Measurements from ENCODE around the gene ATP2B2. TPM values are rescaled to one million over a fixed set of nuclear protein-coding genes. Genes with fewer than 3 reads are reported as not detected.

Gene ATP2B2
- total RNA-seq, 1 donor from 2014 or later: not detected

- no peak for DNase-seq (ENCODE audit: low spot score)
- TF ChIP-seq, protein P1, sequence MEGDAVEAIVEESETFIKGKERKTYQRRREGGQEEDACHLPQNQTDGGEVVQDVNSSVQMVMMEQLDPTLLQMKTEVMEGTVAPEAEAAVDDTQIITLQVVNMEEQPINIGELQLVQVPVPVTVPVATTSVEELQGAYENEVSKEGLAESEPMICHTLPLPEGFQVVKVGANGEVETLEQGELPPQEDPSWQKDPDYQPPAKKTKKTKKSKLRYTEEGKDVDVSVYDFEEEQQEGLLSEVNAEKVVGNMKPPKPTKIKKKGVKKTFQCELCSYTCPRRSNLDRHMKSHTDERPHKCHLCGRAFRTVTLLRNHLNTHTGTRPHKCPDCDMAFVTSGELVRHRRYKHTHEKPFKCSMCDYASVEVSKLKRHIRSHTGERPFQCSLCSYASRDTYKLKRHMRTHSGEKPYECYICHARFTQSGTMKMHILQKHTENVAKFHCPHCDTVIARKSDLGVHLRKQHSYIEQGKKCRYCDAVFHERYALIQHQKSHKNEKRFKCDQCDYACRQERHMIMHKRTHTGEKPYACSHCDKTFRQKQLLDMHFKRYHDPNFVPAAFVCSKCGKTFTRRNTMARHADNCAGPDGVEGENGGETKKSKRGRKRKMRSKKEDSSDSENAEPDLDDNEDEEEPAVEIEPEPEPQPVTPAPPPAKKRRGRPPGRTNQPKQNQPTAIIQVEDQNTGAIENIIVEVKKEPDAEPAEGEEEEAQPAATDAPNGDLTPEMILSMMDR (IDR thresholded peaks at IDR 0.05): no peak
- Histone ChIP-seq H3F3A (ENCODE audit: low read depth) (no peaks in the 10 kb centered on the region), H3K36me3 (no peaks in the 10 kb centered on the region), H3K9ac (no peak overlapping the region), H3K9me3 (ENCODE audit: low read depth) (no peaks in the 10 kb centered on the region), H2AFZ (replicated peaks) (peak overlapping the region; percentile 82), H3K4me2 (peak overlapping the region; percentile 38), H3K27me3 (peaks cover under 1% of the 10 kb centered on the region), H3K4me1 (peaks cover 12% of the 10 kb centered on the region), H3K27ac (no peak overlapping the region), H4K20me1 (ENCODE audit: low read depth) (no peaks in the 10 kb centered on the region), H3K4me3 (no peak overlapping the region), H3K79me2 (ENCODE audit: low read depth) (no peaks in the 10 kb centered on the region)
- Mint-ChIP-seq H3K9me3 (no peaks in the 10 kb centered on the region), H3K4me1 (peaks cover 3% of the 10 kb centered on the region), H3K36me3 (no peaks in the 10 kb centered on the region), H3K27me3 (ENCODE audit: insufficient read depth, low read depth) (no peaks in the 10 kb centered on the region), H3K27ac (no peak overlapping the region), H3K4me3 (no peak overlapping the region)
These were observed 25.6 kb upstream of the ATP2B2 start for GRCh38 chr3:10531031-10531430.

DNA sequence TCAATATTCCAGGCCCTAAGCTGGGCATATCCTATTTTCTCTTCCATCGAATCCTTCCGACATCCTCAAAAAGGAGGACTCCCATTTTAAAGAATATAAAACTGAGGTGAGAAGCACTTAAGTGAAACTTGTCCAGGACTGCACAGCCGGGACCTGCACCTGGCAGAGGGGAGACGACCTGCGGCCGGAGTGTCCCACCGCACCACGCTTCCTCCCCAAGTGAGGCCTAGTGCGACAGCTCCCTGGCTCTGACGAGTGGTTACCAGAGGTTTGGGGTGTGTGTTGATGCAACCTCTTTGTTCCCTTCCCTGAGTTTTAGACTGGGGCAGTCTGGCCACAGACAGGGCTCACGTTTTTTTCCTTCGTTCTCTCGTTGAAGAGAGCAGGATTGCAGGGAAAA lies 24.9 kb upstream of the ATP2B2 start:
- no peaks in the 10 kb centered on the region for H4K20me1 ChIP-seq (ENCODE audit: low read depth)
- H3K9me3 Mint-ChIP-seq: no peaks in the 10 kb centered on the region
- no peaks in the 10 kb centered on the region for H3K36me3 Mint-ChIP-seq
- peak overlapping the region; percentile 82 for H2AFZ ChIP-seq (replicated peaks)
- H3K4me3 Mint-ChIP-seq: no peak overlapping the region
- peak overlapping the region; percentile 38 for H3K4me2 ChIP-seq
- peaks cover 12% of the 10 kb centered on the region for H3K4me1 ChIP-seq
- TF ChIP-seq EZH2phosphoT487 (IDR thresholded peaks at IDR 0.05) (no peak), EZH2 (IDR thresholded peaks at IDR 0.05) (no peak)
- TF ChIP-seq, protein P1 (IDR thresholded peaks at IDR 0.05): no peak
- no peaks in the 10 kb centered on the region for H3F3A ChIP-seq (ENCODE audit: low read depth)
- no peak overlapping the region for H3K27ac Mint-ChIP-seq
- H3K27ac ChIP-seq: no peak overlapping the region
- no peak overlapping the region for H3K4me3 ChIP-seq
- peaks cover 6% of the 10 kb centered on the region for H3K27me3 ChIP-seq
- peaks cover 3% of the 10 kb centered on the region for H3K4me1 Mint-ChIP-seq
- H3K9me3 ChIP-seq (ENCODE audit: low read depth): no peaks in the 10 kb centered on the region
- no peak overlapping the region for H3K9ac ChIP-seq
- no peaks in the 10 kb centered on the region for H3K79me2 ChIP-seq (ENCODE audit: low read depth)
- H3K27me3 Mint-ChIP-seq (ENCODE audit: insufficient read depth, low read depth): no peaks in the 10 kb centered on the region
- no peaks in the 10 kb centered on the region for H3K36me3 ChIP-seq
- DNase-seq (ENCODE audit: low spot score): no peak

GRCh38 chr3:10529809-10530208 lies 24.4 kb upstream of the ATP2B2 start:
- Mint-ChIP-seq H3K4me1 (peaks cover 3% of the 10 kb centered on the region), H3K36me3 (no peaks in the 10 kb centered on the region), H3K4me3 (no peak overlapping the region), H3K27ac (peak overlapping the region; percentile 68), H3K9me3 (no peaks in the 10 kb centered on the region), H3K27me3 (ENCODE audit: insufficient read depth, low read depth) (no peaks in the 10 kb centered on the region)
- no peaks in the 10 kb centered on the region for H3K36me3 ChIP-seq
- H3K79me2 ChIP-seq (ENCODE audit: low read depth): no peaks in the 10 kb centered on the region
- H3F3A ChIP-seq (ENCODE audit: low read depth): no peaks in the 10 kb centered on the region
- H3K27me3 ChIP-seq: peaks cover 6% of the 10 kb centered on the region
- no peak overlapping the region for H2AFZ ChIP-seq (replicated peaks)
- H3K9ac ChIP-seq: no peak overlapping the region
- no peak overlapping the region for H3K27ac ChIP-seq
- TF ChIP-seq EZH2 (IDR thresholded peaks at IDR 0.05) (no peak), EZH2phosphoT487 (IDR thresholded peaks at IDR 0.05) (no peak)
- TF ChIP-seq, protein P1 (IDR thresholded peaks at IDR 0.05): no peak
- no peak overlapping the region for H3K4me2 ChIP-seq
- H3K4me1 ChIP-seq: peaks cover 12% of the 10 kb centered on the region
- no peak overlapping the region for H3K4me3 ChIP-seq
- no peak for DNase-seq (ENCODE audit: low spot score)
- H4K20me1 ChIP-seq (ENCODE audit: low read depth): no peaks in the 10 kb centered on the region
- H3K9me3 ChIP-seq (ENCODE audit: low read depth): no peaks in the 10 kb centered on the region
